SU-DHL-6 (cell line): Measurements from ENCODE around the gene AGR2.

Source experiments
- CTCF ChIP-seq: fragments of 200-600 bp; sonication (generic); IDR thresholded peaks from one replicate; pipeline ENCODE4 v1.5.1; 2017; ENCODE audit warnings: antibody characterized with exemption, mild to moderate bottlenecking, low read length, moderate library complexity; ENCODE audit not compliant: insufficient read depth, poor library complexity, severe bottlenecking
- EZH2phosphoT487 ChIP-seq: fragments of 200-600 bp; sonication (generic), shearing (Covaris generic); conservative IDR thresholded peaks from 2 replicates; pipeline ENCODE4 v1.6.1; 2018; ENCODE audit warnings: mild to moderate bottlenecking, antibody characterized with exemption, low read length, moderate library complexity, mixed read lengths

- TF ChIP-seq CTCF (no peak), EZH2phosphoT487 (no peak)
Measured at GRCh38 chr7:16818732-16819131, 13.9 kb upstream of the AGR2 start.
